Heart right ventricle (tissue), 16 donors: ENCODE results near the gene KRT5. TPM values are rescaled to one million over a fixed set of nuclear protein-coding genes. Genes with fewer than 3 reads are reported as not detected.

ENCODE experiments used
- ATAC-seq, 8 donors: fragments of 200-7000 bp; cut with Tn5 transposase; one replicate each; pipeline ENCODE4 v1.9.1; 2020; ENCODE audit warnings: mild to moderate bottlenecking in 8 of 8, moderate library complexity in 8 of 8, moderate number of reproducible peaks in 1 of 8
- DNase-seq, 2 donors: peaks; one replicate each; pipeline ENCODE4 v3.0.0-alpha.2; 2020
- H3K27ac ChIP-seq, 10 donors: fragments of 200-600 bp; sonication (generic) in 2 of 10; one replicate each; pipeline versions ENCODE4 v1.5.0 to v1.8.0; 2020 to 2022; ENCODE audit warnings: mild to moderate bottlenecking in 3 of 10
- H3K27me3 ChIP-seq, 7 donors: fragments of 200-600 bp; one replicate each; pipeline ENCODE4 v1.8.0; 2021 to 2022; ENCODE audit warnings: mild to moderate bottlenecking in 2 of 7
- H3K36me3 ChIP-seq, 9 donors: fragments of 200-600 bp; sonication (generic) in 1 of 9; one replicate each; pipeline versions ENCODE4 v1.5.0 to v1.8.0; 2020 to 2022; ENCODE audit warnings: mild to moderate bottlenecking in 2 of 9
- H3K4me1 ChIP-seq, 9 donors: fragments of 200-600 bp; sonication (generic) in 1 of 9; one replicate each; pipeline versions ENCODE4 v1.5.0 to v1.8.0; 2020 to 2022; ENCODE audit warnings: mild to moderate bottlenecking in 4 of 9
- H3K4me3 ChIP-seq, 10 donors: fragments of 200-600 bp; sonication (generic) in 2 of 10; one replicate each; pipeline versions ENCODE4 v1.5.0 to v1.8.0; 2020 to 2022; ENCODE audit warnings: mild to moderate bottlenecking in 7 of 10, moderate library complexity in 2 of 10
- H3K9me3 ChIP-seq, 11 donors: fragments of 200-600 bp in 10 of 11; sonication (generic) in 2 of 11; one replicate each; pipeline versions ENCODE4 v1.5.0 to v1.8.0; 2013 to 2022; ENCODE audit warnings: mild to moderate bottlenecking in 2 of 11, control low read depth in 1 of 11, moderate library complexity in 1 of 11
- WGBS, 2 donors: extraction: QIAGEN DNeasy Blood & Tissue Kit; methylation state at CpG; one replicate each; pipeline ENCODE4 v1.1.7; 2013; ENCODE audit warnings: inconsistent platforms in 1 of 2; 5-methylcytosine and 5-hydroxymethylcytosine counted together
- intact Hi-C, 10 donors: fragments of 100-400 bp; cut with DNase I; formaldehyde crosslinking; loops; one replicate each; pipeline versions ENCODE4 v1.11.1 to v1.14.2; 2022
- polyA plus RNA-seq, 2 donors: library from polyadenylated mRNA; stranded (reverse); fragments of 200-250 nt; gene quantifications; one replicate each; pipeline ENCODE4 v1.2.3, GENCODE V29; 2013
- total RNA-seq, 10 donors: library from RNA; stranded (reverse); fragmentation: NEBNext Ultra II Directional in 3 of 10; extraction: Animal tissue kit (Norgen Biotek cat#: 25700) in 3 of 10; gene quantifications; one replicate each; pipeline versions ENCODE4 v1.2.1 to v1.2.4, GENCODE V29; 2021 to 2023
- TF ChIP-seq, protein P1 (sequence below), 9 donors: fragments of 200-600 bp; sonication (generic) in 2 of 9; IDR thresholded peaks; one replicate each; pipeline versions ENCODE4 v1.5.0 to v1.8.0; 2021 to 2022; ENCODE audit warnings: antibody characterized with exemption in 9 of 9, mild to moderate bottlenecking in 5 of 9, moderate library complexity in 1 of 9
- donor health status: Arrhythmogenic right ventricular cardiomyopathy.
- donor health status: ischemic (EF 13 %, LVEDD 7.1; RV severe dilation, severe dysfunction).
- donor health status: healthy with polysubstance abuse.
- donor health status: DM: no; HTN: yes; CAD: no.
- donor health status: DM: no; HTN: no; CAD: no.
- donor health status: ischemic (EF 25% LVEDD 6.9; RV normal size, moderate dysfunction).
- donor health status: ischemic (EF 25% LVEDD 5.7; RV mildly dilated, moderate dysfunction).
- donor health status: healthy.
- donor health status: DM: yes; HTN: yes; CAD: no.
- donor health status: Ischemic cardiomyopathy.
- donor health status: ischemic (EF 35%, LVEDD 5.7; RV mildly dilated, moderate dysfunction).
- donor health status: nonischemic (EF 11% LVEDD 7.7; RV severe dilation, severe dysfunction).
- donor health status: DM: yes; HTN: yes; CAD: no.
- donor health status: PGD.
- donor health status: ischemic (EF 29% LVEDD 5.4; RV normal size, mild dysfunction).
- donor health status: nonischemic (EF 23%, LVEDD 6.1; RV moderate dilation, normal function).

Gene KRT5
- total and polyA plus RNA-seq, 12 donors: 0.25 to 1.5 (median 0.67) TPM; not detected in 8

DNA sequence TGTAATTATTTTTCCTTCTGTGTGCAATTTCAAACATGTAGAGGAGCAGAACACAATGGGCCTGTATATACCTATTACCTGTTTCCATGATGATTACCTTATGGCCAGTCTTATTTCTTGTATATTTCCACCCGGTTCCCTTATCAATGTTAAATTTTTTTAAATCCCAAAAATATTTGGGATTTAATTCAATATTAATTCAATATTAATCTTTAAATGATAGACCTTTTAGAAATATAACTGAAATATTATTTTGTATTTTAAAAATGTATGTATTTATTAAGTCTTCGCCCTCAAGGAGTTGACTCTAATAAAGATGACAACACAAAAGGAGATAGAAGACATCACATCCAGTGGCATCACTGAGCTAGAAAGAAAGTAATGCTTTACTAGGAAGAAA is 46.0 kb downstream of the KRT5 start:
- no peaks in the 10 kb centered on the region for H3K36me3 ChIP-seq
- TF ChIP-seq, protein P1, sequence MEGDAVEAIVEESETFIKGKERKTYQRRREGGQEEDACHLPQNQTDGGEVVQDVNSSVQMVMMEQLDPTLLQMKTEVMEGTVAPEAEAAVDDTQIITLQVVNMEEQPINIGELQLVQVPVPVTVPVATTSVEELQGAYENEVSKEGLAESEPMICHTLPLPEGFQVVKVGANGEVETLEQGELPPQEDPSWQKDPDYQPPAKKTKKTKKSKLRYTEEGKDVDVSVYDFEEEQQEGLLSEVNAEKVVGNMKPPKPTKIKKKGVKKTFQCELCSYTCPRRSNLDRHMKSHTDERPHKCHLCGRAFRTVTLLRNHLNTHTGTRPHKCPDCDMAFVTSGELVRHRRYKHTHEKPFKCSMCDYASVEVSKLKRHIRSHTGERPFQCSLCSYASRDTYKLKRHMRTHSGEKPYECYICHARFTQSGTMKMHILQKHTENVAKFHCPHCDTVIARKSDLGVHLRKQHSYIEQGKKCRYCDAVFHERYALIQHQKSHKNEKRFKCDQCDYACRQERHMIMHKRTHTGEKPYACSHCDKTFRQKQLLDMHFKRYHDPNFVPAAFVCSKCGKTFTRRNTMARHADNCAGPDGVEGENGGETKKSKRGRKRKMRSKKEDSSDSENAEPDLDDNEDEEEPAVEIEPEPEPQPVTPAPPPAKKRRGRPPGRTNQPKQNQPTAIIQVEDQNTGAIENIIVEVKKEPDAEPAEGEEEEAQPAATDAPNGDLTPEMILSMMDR (IDR thresholded peaks at IDR 0.05): no peak
- H3K9me3 ChIP-seq: peaks cover 0 to 4% (median 0%) of the 10 kb centered on the region in 11 donors

GRCh38 chr12:52473768-52474167 is 46.4 kb downstream of the KRT5 start, which contains the start of gene KRT6C:
TSS of gene KRT6C (minus strand) at chr12:52473805. CDS start at chr12:52473737, 68 bp downstream.
- no peak for ATAC-seq
- no peaks in the 10 kb centered on the region for H3K36me3 ChIP-seq
- intact Hi-C loops: no loop called here
- no peak within 1 kb of the TSS for H3K27ac ChIP-seq
- no peaks in the 10 kb centered on the region for H3K4me1 ChIP-seq
- TF ChIP-seq, protein P1 (IDR thresholded peaks at IDR 0.05): no peak
- H3K4me3 ChIP-seq: no peak within 1 kb of the TSS
- DNase-seq: no peak
- peaks cover 0 to 12% (median 0%) of the 10 kb centered on the region in 7 donors for H3K27me3 ChIP-seq
- 79 to 86% methylated on average over 4 of the region's 4 CpGs for WGBS, 2 donors
- peaks cover 0 to 4% (median 0%) of the 10 kb centered on the region in 11 donors for H3K9me3 ChIP-seq

More for the DNA sequence above, 46.0 kb downstream of the KRT5 start:
- DNase-seq (no peak), ATAC-seq (no peak)
- Histone ChIP-seq H3K27me3 (peaks cover 0 to 11% (median 0%) of the 10 kb centered on the region in 7 donors), H3K27ac (no peak overlapping the region), H3K4me3 (no peak overlapping the region), H3K4me1 (no peaks in the 10 kb centered on the region)
- WGBS, 2 donors: 90 to 95% methylated on average over 2 of the region's 2 CpGs
- intact Hi-C loops: no loop called here

DNA sequence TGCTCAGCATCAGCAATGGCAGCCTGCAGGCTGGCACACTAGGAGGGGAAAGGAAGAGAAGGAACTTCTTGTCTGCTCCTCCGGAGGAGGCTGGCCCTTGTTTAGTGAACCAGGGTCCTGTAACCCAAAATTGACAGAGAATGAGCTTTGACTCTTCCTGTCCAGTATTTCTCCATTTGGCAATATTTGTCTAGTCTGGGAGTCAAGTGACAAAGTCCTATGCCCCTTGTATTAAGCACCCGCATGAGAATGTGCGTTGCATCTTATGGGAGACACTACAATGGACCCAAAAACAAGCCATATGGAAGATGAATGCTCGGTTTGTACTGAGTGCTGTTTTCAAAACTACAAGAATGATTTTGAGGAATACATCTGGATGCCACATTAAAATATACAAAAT is 50.3 kb downstream of the KRT5 start:
- Histone ChIP-seq H3K4me3 (no peak overlapping the region), H3K27ac (no peak overlapping the region), H3K4me1 (no peaks in the 10 kb centered on the region), H3K27me3 (peaks cover 0 to 17% (median 11%) of the 10 kb centered on the region in 7 donors), H3K36me3 (no peaks in the 10 kb centered on the region), H3K9me3 (no peaks in the 10 kb centered on the region)
- TF ChIP-seq, protein P1 (IDR thresholded peaks at IDR 0.05): no peak
- 74 to 76% methylated on average over 4 of the region's 4 CpGs for WGBS, 2 donors
- intact Hi-C loops: no loop called here
- ATAC-seq (no peak), DNase-seq (no peak)

DNA sequence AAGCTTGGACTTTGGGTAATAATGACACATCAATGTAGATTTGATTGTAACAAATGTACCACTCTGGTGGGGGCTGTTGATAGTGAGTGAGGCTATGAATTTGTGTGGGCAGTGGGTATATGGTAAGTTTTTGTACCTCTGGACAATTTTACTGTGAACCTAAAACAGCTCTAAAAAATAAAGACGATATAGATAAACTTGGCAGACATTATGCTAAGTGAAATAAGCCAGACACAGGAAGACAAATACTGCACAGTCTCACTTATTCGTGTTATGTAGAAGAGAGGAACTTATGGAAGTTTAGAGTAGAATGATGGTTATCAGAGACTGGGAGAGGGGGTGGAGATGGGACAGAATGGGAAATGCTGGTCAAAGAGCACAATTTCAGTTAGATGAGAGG is 55.3 kb downstream of the KRT5 start:
- 12% methylated on average over 2 of the region's 2 CpGs for WGBS, 2 donors
- H3K4me1 ChIP-seq: no peaks in the 10 kb centered on the region
- no peaks in the 10 kb centered on the region for H3K9me3 ChIP-seq

More for the DNA sequence above, 55.3 kb downstream of the KRT5 start:
- Histone ChIP-seq H3K27me3 (peaks cover 0 to 32% (median 20%) of the 10 kb centered on the region in 7 donors), H3K27ac (no peak overlapping the region), H3K36me3 (no peaks in the 10 kb centered on the region), H3K4me3 (no peak overlapping the region)
- intact Hi-C loops: no loop called here
- DNase-seq (no peak), ATAC-seq (no peak)
- TF ChIP-seq, protein P1 (IDR thresholded peaks at IDR 0.05): no peak

Other genes with a start within 250 kb of the KRT5 start
- under 1 TPM in 1 of 10 donors, not detected in 9; 0.19 TPM for gene KRT86, start 245.7 kb downstream of the KRT5 start, total RNA-seq
- gene KRT86, start 245.7 kb downstream of the KRT5 start, polyA plus RNA-seq: under 1 TPM in 1 of 2 donors, not detected in 1; 0.01 TPM
- gene KRT81, start 228.9 kb downstream of the KRT5 start, total RNA-seq: not detected
- not detected for gene KRT81, start 228.9 kb downstream of the KRT5 start, polyA plus RNA-seq
- gene KRT83, start 199.0 kb downstream of the KRT5 start, total RNA-seq: not detected
- gene KRT83, start 199.0 kb downstream of the KRT5 start, polyA plus RNA-seq: not detected
- gene KRT85, start 152.9 kb downstream of the KRT5 start, total RNA-seq: not detected
- gene KRT85, start 152.9 kb downstream of the KRT5 start, polyA plus RNA-seq: not detected
- not detected for gene KRT84, start 134.7 kb downstream of the KRT5 start, total RNA-seq
- not detected for gene KRT84, start 134.7 kb downstream of the KRT5 start, polyA plus RNA-seq
- not detected for gene KRT82, start 114.1 kb downstream of the KRT5 start, total RNA-seq
- gene KRT82, start 114.1 kb downstream of the KRT5 start, polyA plus RNA-seq: not detected
- not detected for gene KRT75, start 86.0 kb downstream of the KRT5 start, total RNA-seq
- gene KRT75, start 86.0 kb downstream of the KRT5 start, polyA plus RNA-seq: not detected
- not detected for gene KRT6B, start 68.2 kb downstream of the KRT5 start, total RNA-seq
- gene KRT6B, start 68.2 kb downstream of the KRT5 start, polyA plus RNA-seq: under 1 TPM in 1 of 2 donors, not detected in 1; 0.06 TPM
- not detected for gene KRT6C, start 46.6 kb downstream of the KRT5 start, total RNA-seq
- under 1 TPM in 1 of 2 donors, not detected in 1; 0.06 TPM for gene KRT6C, start 46.6 kb downstream of the KRT5 start, polyA plus RNA-seq
- gene KRT6A, start 27.1 kb downstream of the KRT5 start, total RNA-seq: under 1 TPM in 1 of 10 donors, not detected in 9; 0.21 TPM
- gene KRT6A, start 27.1 kb downstream of the KRT5 start, polyA plus RNA-seq: 1 to 10 TPM in 1 of 2 donors, not detected in 1; 1.1 TPM
- gene KRT71, start 32.8 kb upstream of the KRT5 start, total RNA-seq: not detected
- gene KRT71, start 32.8 kb upstream of the KRT5 start, polyA plus RNA-seq: not detected
- gene KRT74, start 53.4 kb upstream of the KRT5 start, total RNA-seq: under 1 TPM in 1 of 10 donors, not detected in 9; 0.62 TPM
- gene KRT74, start 53.4 kb upstream of the KRT5 start, polyA plus RNA-seq: not detected
- gene KRT72, start 81.1 kb upstream of the KRT5 start, total RNA-seq: under 1 TPM in 1 of 10 donors, not detected in 9; 0.15 TPM
- gene KRT72, start 81.1 kb upstream of the KRT5 start, polyA plus RNA-seq: not detected
- not detected for gene KRT73, start 98.2 kb upstream of the KRT5 start, total RNA-seq
- gene KRT73, start 98.2 kb upstream of the KRT5 start, polyA plus RNA-seq: not detected
- gene KRT2, start 131.8 kb upstream of the KRT5 start, total RNA-seq: not detected
- not detected for gene KRT2, start 131.8 kb upstream of the KRT5 start, polyA plus RNA-seq
- gene KRT1, start 160.0 kb upstream of the KRT5 start, total RNA-seq: not detected
- not detected for gene KRT1, start 160.0 kb upstream of the KRT5 start, polyA plus RNA-seq
- gene KRT77, start 183.1 kb upstream of the KRT5 start, total RNA-seq: under 1 TPM in 1 of 10 donors, not detected in 9; 0.08 TPM
- gene KRT77, start 183.1 kb upstream of the KRT5 start, polyA plus RNA-seq: not detected